AG20443 (cell line): ENCODE measurements around the gene AGAP1.

Experiments used
- DNase-seq: peaks from one replicate; pipeline ENCODE4 v3.0.0; 2012; ENCODE audit warnings: low spot score, mixed read lengths

AGAP1 gene

GRCh38 chr2:235879116-235879515, 385.3 kb downstream of the AGAP1 start:
- no peak for DNase-seq

GRCh38 chr2:235883675-235884074, 389.8 kb downstream of the AGAP1 start:
- DNase-seq = no peak

- DNase-seq = no peak
Measured at GRCh38 chr2:235889302-235889630, 395.4 kb downstream of the AGAP1 start.

- no peak for DNase-seq
Measured at GRCh38 chr2:235893129-235893698, 399.4 kb downstream of the AGAP1 start.

- DNase-seq = no peak
Measured at GRCh38 chr2:235894839-235895238, 401.0 kb downstream of the AGAP1 start.

GRCh38 chr2:235896061-235896460, 402.2 kb downstream of the AGAP1 start:
- DNase-seq = no peak

- DNase-seq = no peak
Measured at GRCh38 chr2:235897992-235898391, 404.1 kb downstream of the AGAP1 start.

GRCh38 chr2:235898766-235899165, 404.9 kb downstream of the AGAP1 start:
- DNase-seq = no peak

- no peak for DNase-seq
Measured at GRCh38 chr2:235900631-235901030, 406.8 kb downstream of the AGAP1 start.

GRCh38 chr2:235901243-235901642, 407.4 kb downstream of the AGAP1 start:
- DNase-seq = no peak

- no peak for DNase-seq
Measured at GRCh38 chr2:235903782-235904584, 410.1 kb downstream of the AGAP1 start.

GRCh38 chr2:235904585-235904931, 410.7 kb downstream of the AGAP1 start:
- no peak for DNase-seq

GRCh38 chr2:235908826-235909225, 415.0 kb downstream of the AGAP1 start:
- no peak for DNase-seq

- no peak for DNase-seq
Measured at GRCh38 chr2:235909358-235909757, 415.5 kb downstream of the AGAP1 start.

GRCh38 chr2:235910067-235910466, 416.2 kb downstream of the AGAP1 start:
- no peak for DNase-seq

- DNase-seq = no peak
Measured at GRCh38 chr2:235911125-235911524, 417.3 kb downstream of the AGAP1 start.

- no peak for DNase-seq
Measured at GRCh38 chr2:235911633-235912233, 417.9 kb downstream of the AGAP1 start.

GRCh38 chr2:235914756-235915155, 420.9 kb downstream of the AGAP1 start:
- DNase-seq = no peak

GRCh38 chr2:235917506-235917905, 423.7 kb downstream of the AGAP1 start:
- no peak for DNase-seq

GRCh38 chr2:235918876-235919275, 425.0 kb downstream of the AGAP1 start:
- no peak for DNase-seq

- no peak for DNase-seq
Measured at GRCh38 chr2:235920216-235920865, 426.5 kb downstream of the AGAP1 start.

- DNase-seq = no peak
Measured at GRCh38 chr2:235921508-235922191, 427.8 kb downstream of the AGAP1 start.

GRCh38 chr2:235922839-235923238, 429.0 kb downstream of the AGAP1 start:
- DNase-seq = no peak
